Keratinocyte (primary cell): ENCODE data around the gene GRAPL. TPM values are rescaled to one million over a fixed set of nuclear protein-coding genes. Genes with fewer than 3 reads are reported as not detected.
"Not testable (repeated sequence)": the region's sequence is repeated elsewhere in the genome, so short reads cannot be mapped to it uniquely, and the experiment has no call there.

Experiments used
- DNase-seq: peaks from one replicate; pipeline ENCODE4 v3.0.0-alpha.2; 2011; ENCODE audit warnings: low read depth, missing footprints, low spot score
- FAIRE-seq: peaks from 2 replicates; lab custom pipeline; 2011; peaks lifted over from hg19 to GRCh38; lab: Jason Lieb, UNC
- H2AFZ ChIP-seq: 2 replicates; pipeline ENCODE4 v1.6.0; 2012; ENCODE audit warnings: low read length, control low read depth, inconsistent platforms; ENCODE audit not compliant: control insufficient read depth
- H3K27ac ChIP-seq: 2 replicates; pipeline ENCODE4 v1.5.1; 2011; ENCODE audit warnings: low read length; ENCODE audit not compliant: control insufficient read depth, insufficient read depth
- H3K27me3 ChIP-seq: 3 replicates; pipeline ENCODE4 v1.6.0; 2011; ENCODE audit warnings: low read length; ENCODE audit not compliant: control insufficient read depth, insufficient read depth; ENCODE audit errors: extremely low read depth
- H3K36me3 ChIP-seq, 2 experiments: 2 replicates in 1 of 2; 3 replicates in 1 of 2; pipeline ENCODE4 v1.5.1; 2011; ENCODE audit warnings: low read length in 2 of 2, mild to moderate bottlenecking in 1 of 2; ENCODE audit not compliant: control insufficient read depth in 2 of 2, insufficient read depth in 2 of 2; ENCODE audit errors: extremely low read depth in 1 of 2
- H3K4me1 ChIP-seq: 3 replicates; pipeline ENCODE4 v1.5.1; 2011; ENCODE audit warnings: low read length; ENCODE audit not compliant: control insufficient read depth, insufficient read depth; ENCODE audit errors: extremely low read depth
- H3K4me2 ChIP-seq: 3 replicates; pipeline ENCODE4 v1.6.0; 2011; ENCODE audit warnings: low read depth, low read length; ENCODE audit not compliant: control insufficient read depth, insufficient read depth; ENCODE audit errors: extremely low read depth
- H3K4me3 ChIP-seq, 3 experiments: fragments of 200-600 bp in 1 of 3; sonication (generic) in 1 of 3; 2 replicates in 2 of 3; 3 replicates in 1 of 3; pipeline ENCODE4 v1.5.1; 2011 to 2016; ENCODE audit warnings: low read length in 3 of 3, mild to moderate bottlenecking in 3 of 3, control low read depth in 2 of 3, inconsistent platforms in 1 of 3, low read depth in 1 of 3, mixed read lengths in 1 of 3, mixed run types in 1 of 3, moderate library complexity in 1 of 3; ENCODE audit not compliant: control insufficient read depth in 2 of 3, insufficient read depth in 2 of 3; ENCODE audit errors: extremely low read depth in 1 of 3
- H3K79me2 ChIP-seq: 2 replicates; pipeline ENCODE4 v1.6.0; 2012; ENCODE audit warnings: low read length; ENCODE audit not compliant: control insufficient read depth, insufficient read depth
- H3K9ac ChIP-seq: 3 replicates; pipeline ENCODE4 v1.6.0; 2011; ENCODE audit warnings: low read length; ENCODE audit not compliant: control insufficient read depth, insufficient read depth; ENCODE audit errors: extremely low read depth
- H3K9me1 ChIP-seq: 3 replicates; pipeline ENCODE4 v1.6.0; 2011; ENCODE audit warnings: low read length; ENCODE audit not compliant: control insufficient read depth, insufficient read depth; ENCODE audit errors: extremely low read depth
- H3K9me3 ChIP-seq: 2 replicates; pipeline ENCODE4 v1.5.1; 2012; ENCODE audit warnings: low read depth, low read length; ENCODE audit not compliant: control insufficient read depth
- H4K20me1 ChIP-seq: 3 replicates; pipeline ENCODE4 v1.6.0; 2011; ENCODE audit warnings: low read length; ENCODE audit not compliant: control insufficient read depth, insufficient read depth; ENCODE audit errors: extremely low read depth
- CTCF ChIP-seq, 3 experiments: IDR thresholded peaks in 1 of 3; conservative IDR thresholded peaks in 1 of 3; optimal IDR thresholded peaks in 1 of 3; 2 replicates in 2 of 3; 3 replicates in 1 of 3; pipeline versions ENCODE3 to v1.5.1; 2011; ENCODE audit warnings: low read length in 3 of 3, mild to moderate bottlenecking in 3 of 3, moderate library complexity in 2 of 3, control low read depth in 1 of 3, inconsistent platforms in 1 of 3; ENCODE audit not compliant: insufficient read depth in 2 of 3; ENCODE audit errors: extremely low read depth in 1 of 3
- dilution Hi-C: fragments of 300-500 bp; cut with MboI; formaldehyde crosslinking; loops from one replicate; pipeline ENCODE4 v1.7.0; 2020; ENCODE audit warnings: low sequenced_read_pairs; ENCODE audit not compliant: extremely low pct_ligation_motif_present
- polyA plus RNA-seq, 5 experiments: library from polyadenylated mRNA; depleted of rRNA in 3 of 5; stranded (reverse) in 3 of 5; stranded (forward) in 1 of 5; unstranded in 1 of 5; fragments of >200 nt; gene quantifications; 1 replicate in 1 of 5; 2 replicates in 3 of 5; 3 replicates in 1 of 5; pipeline versions ENCODE4 v1.2.1 to v1.2.3, GENCODE V29; 2011 to 2012; ENCODE audit warnings: missing spikeins in 2 of 5, low read depth in 1 of 5, low replicate concordance in 1 of 5

GRAPL gene
- polyA plus RNA-seq, 1 donor (not counting 4 experiments of a cell fraction or from before 2014, with no cell fraction given): not detected

- H3K79me2 ChIP-seq, H3K27me3 ChIP-seq, H3K9me3 ChIP-seq, DNase-seq, H3K36me3 ChIP-seq, FAIRE-seq, H3K9me1 ChIP-seq, H3K4me1 ChIP-seq, H4K20me1 ChIP-seq, dilution Hi-C loops, H2AFZ ChIP-seq: not testable (repeated sequence)
- TF ChIP-seq CTCF (optimal IDR thresholded peaks at IDR 0.05 in 1 of 3, IDR thresholded peaks at IDR 0.05 in 1 of 3, conservative IDR thresholded peaks at IDR 0.05 in 1 of 3; ENCODE audit: extremely low read depth in 1 of 3, insufficient read depth in 2 of 3, low read length in 3 of 3): peak in 2 of 3 experiments; percentile 4 to 17
- Histone ChIP-seq H3K4me2 (peak overlapping the region; percentile 80), H3K27ac (peak overlapping the region; percentile 63), H3K4me3 (peak overlapping the region in 2 of 3 experiments; percentile 38 to 48), H3K9ac (peak overlapping the region; percentile 71)
Observed at GRCh38 chr17:19111111-19111711, 16.2 kb upstream of the GRAPL start.

- H3K9me3 ChIP-seq, H2AFZ ChIP-seq, H3K4me1 ChIP-seq, DNase-seq, dilution Hi-C loops, H3K27me3 ChIP-seq, H3K4me2 ChIP-seq, H3K36me3 ChIP-seq, H4K20me1 ChIP-seq, H3K27ac ChIP-seq, H3K9me1 ChIP-seq, FAIRE-seq, H3K79me2 ChIP-seq, H3K4me3 ChIP-seq: not testable (repeated sequence)
- peak overlapping the region; percentile 33 for H3K9ac ChIP-seq
Observed at GRCh38 chr17:19111801-19112458, 15.5 kb upstream of the GRAPL start.

GRCh38 chr17:19112459-19112826 lies 14.9 kb upstream of the GRAPL start:
- FAIRE-seq, H3K9ac ChIP-seq, H2AFZ ChIP-seq: not testable (repeated sequence)

GRCh38 chr17:19118695-19119094 lies 8.7 kb upstream of the GRAPL start:
- FAIRE-seq, H3K27ac ChIP-seq, H3K9me3 ChIP-seq, H2AFZ ChIP-seq, DNase-seq, dilution Hi-C loops, H3K79me2 ChIP-seq, H3K9ac ChIP-seq, H3K36me3 ChIP-seq, H4K20me1 ChIP-seq, H3K4me3 ChIP-seq, H3K4me1 ChIP-seq, H3K9me1 ChIP-seq, H3K4me2 ChIP-seq, H3K27me3 ChIP-seq: not testable (repeated sequence)

More at GRCh38 chr17:19112459-19112826, 14.9 kb upstream of the GRAPL start:
- DNase-seq, H3K79me2 ChIP-seq, H3K9me3 ChIP-seq, H3K4me3 ChIP-seq, H3K4me1 ChIP-seq, H4K20me1 ChIP-seq, H3K9me1 ChIP-seq, H3K27me3 ChIP-seq, H3K36me3 ChIP-seq, dilution Hi-C loops, H3K4me2 ChIP-seq: not testable (repeated sequence)
- H3K27ac ChIP-seq: peak overlapping the region; percentile 40
